NB4 (cell line): ENCODE data around the gene HDDC2.

ENCODE experiments used
- MYC ChIP-seq: IDR thresholded peaks from 2 replicates; pipeline ENCODE4 v1.6.1; 2011; ENCODE audit warnings: low read depth, low read length
- POLR2A ChIP-seq: IDR thresholded peaks from 2 replicates; pipeline ENCODE4 v1.6.1; 2011; ENCODE audit warnings: mild to moderate bottlenecking; ENCODE audit not compliant: insufficient read length; ENCODE audit errors: extremely low read depth
- TF ChIP-seq, protein P1 (sequence below): IDR thresholded peaks from one replicate; pipeline ENCODE4 v1.5.1; 2012; ENCODE audit warnings: low read depth, low read length
- TF ChIP-seq, protein P2 (sequence below): IDR thresholded peaks from 2 replicates; pipeline ENCODE4 v1.6.1; 2011; ENCODE audit warnings: low read depth, low read length

DNA sequence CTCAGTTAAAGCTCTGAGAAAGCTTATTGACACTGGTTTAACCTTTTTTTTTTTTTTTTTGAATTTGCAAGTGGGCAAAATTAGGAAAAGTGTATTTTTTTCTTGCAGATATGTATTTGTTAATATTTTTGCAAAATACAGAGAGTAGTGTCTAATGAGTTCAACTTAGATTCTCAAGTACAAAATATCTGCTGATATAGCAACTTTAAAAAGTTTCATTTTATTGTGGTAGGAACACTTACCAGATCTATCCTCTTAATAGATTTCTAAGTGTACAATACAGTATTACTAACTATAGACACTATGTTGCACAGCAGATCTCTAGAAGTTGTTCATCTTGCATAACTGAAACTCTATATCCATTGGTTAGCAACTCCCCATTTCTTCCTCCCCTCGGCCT is 30.9 kb upstream of the HDDC2 start:
- TF ChIP-seq POLR2A, result no peak
- TF ChIP-seq, protein P1, sequence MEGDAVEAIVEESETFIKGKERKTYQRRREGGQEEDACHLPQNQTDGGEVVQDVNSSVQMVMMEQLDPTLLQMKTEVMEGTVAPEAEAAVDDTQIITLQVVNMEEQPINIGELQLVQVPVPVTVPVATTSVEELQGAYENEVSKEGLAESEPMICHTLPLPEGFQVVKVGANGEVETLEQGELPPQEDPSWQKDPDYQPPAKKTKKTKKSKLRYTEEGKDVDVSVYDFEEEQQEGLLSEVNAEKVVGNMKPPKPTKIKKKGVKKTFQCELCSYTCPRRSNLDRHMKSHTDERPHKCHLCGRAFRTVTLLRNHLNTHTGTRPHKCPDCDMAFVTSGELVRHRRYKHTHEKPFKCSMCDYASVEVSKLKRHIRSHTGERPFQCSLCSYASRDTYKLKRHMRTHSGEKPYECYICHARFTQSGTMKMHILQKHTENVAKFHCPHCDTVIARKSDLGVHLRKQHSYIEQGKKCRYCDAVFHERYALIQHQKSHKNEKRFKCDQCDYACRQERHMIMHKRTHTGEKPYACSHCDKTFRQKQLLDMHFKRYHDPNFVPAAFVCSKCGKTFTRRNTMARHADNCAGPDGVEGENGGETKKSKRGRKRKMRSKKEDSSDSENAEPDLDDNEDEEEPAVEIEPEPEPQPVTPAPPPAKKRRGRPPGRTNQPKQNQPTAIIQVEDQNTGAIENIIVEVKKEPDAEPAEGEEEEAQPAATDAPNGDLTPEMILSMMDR, result no peak
- TF ChIP-seq MYC, result no peak
- TF ChIP-seq, protein P2, sequence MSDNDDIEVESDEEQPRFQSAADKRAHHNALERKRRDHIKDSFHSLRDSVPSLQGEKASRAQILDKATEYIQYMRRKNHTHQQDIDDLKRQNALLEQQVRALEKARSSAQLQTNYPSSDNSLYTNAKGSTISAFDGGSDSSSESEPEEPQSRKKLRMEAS, result no peak
